GM23338 (cell line): ENCODE data around the gene TSC2. TPM values are rescaled to one million over a fixed set of nuclear protein-coding genes. Genes with fewer than 3 reads are reported as not detected.

Source experiments
- ATAC-seq: fragments of 200-7000 bp; cut with Tn5 transposase; 3 replicates; pipeline ENCODE4 v1.9.1; 2020
- DNase-seq: peaks from one replicate; pipeline ENCODE4 v3.0.0-alpha.2; 2015; ENCODE audit warnings: low spot score
- H2AFZ ChIP-seq: fragments of 200-600 bp; sonication (generic); 2 replicates; pipeline ENCODE4 v1.8.0; 2016; ENCODE audit warnings: antibody characterized with exemption, mild to moderate bottlenecking, moderate library complexity
- H3F3A ChIP-seq: fragments of 200-600 bp; sonication (generic); replicated peaks from 2 replicates; pipeline ENCODE4 v1.8.0; 2017; ENCODE audit warnings: antibody characterized with exemption, mixed run types, low read depth
- H3K27ac ChIP-seq: fragments of 200-600 bp; sonication (generic); 2 replicates; pipeline ENCODE4 v1.6.1; 2016; ENCODE audit warnings: low read depth
- H3K27me3 ChIP-seq: fragments of 200-600 bp; sonication (generic); 2 replicates; pipeline ENCODE4 v1.8.0; 2016; ENCODE audit warnings: mild to moderate bottlenecking, mixed run types, moderate library complexity; ENCODE audit not compliant: insufficient read depth
- H3K36me3 ChIP-seq: fragments of 200-600 bp; sonication (generic); 2 replicates; pipeline ENCODE4 v1.8.0; 2016; ENCODE audit warnings: mild to moderate bottlenecking; ENCODE audit not compliant: insufficient read depth
- H3K4me1 ChIP-seq: fragments of 200-600 bp; sonication (generic); 2 replicates; pipeline ENCODE4 v1.8.0; 2016; ENCODE audit warnings: mild to moderate bottlenecking, moderate library complexity; ENCODE audit not compliant: insufficient read depth
- H3K4me2 ChIP-seq: fragments of 200-600 bp; sonication (generic); 2 replicates; pipeline ENCODE4 v1.7.1; 2017; ENCODE audit warnings: mixed run types
- H3K4me3 ChIP-seq: fragments of 200-600 bp; sonication (generic); 2 replicates; pipeline ENCODE4 v1.6.1; 2016; ENCODE audit warnings: mixed run types
- H3K79me2 ChIP-seq: fragments of 200-600 bp; sonication (generic); replicated peaks from 2 replicates; pipeline ENCODE4 v1.8.0; 2017; ENCODE audit warnings: mild to moderate bottlenecking; ENCODE audit not compliant: insufficient read depth
- H3K9me2 ChIP-seq: fragments of 200-600 bp; sonication (generic); 2 replicates; pipeline ENCODE4 v1.8.0; 2017; ENCODE audit not compliant: insufficient read depth
- H4K20me1 ChIP-seq: fragments of 200-600 bp; sonication (generic); replicated peaks from 2 replicates; pipeline ENCODE4 v1.8.0; 2017; ENCODE audit warnings: mild to moderate bottlenecking; ENCODE audit not compliant: insufficient read depth
- H3K27ac Mint-ChIP-seq: 2 replicates; pipeline ENCODE4 v1.8.0; 2020; ENCODE audit warnings: inconsistent platforms, mild to moderate bottlenecking, moderate library complexity, mixed read lengths
- H3K27me3 Mint-ChIP-seq: 3 replicates; pipeline ENCODE4 v1.8.0; 2022; ENCODE audit warnings: low read depth, mild to moderate bottlenecking, moderate library complexity, mixed read lengths, inconsistent platforms; ENCODE audit not compliant: insufficient read depth, poor library complexity
- H3K36me3 Mint-ChIP-seq: 3 replicates; pipeline ENCODE4 v1.8.0; 2021; ENCODE audit warnings: low read depth, mild to moderate bottlenecking, inconsistent platforms, moderate library complexity, mixed read lengths
- H3K4me1 Mint-ChIP-seq: 3 replicates; pipeline ENCODE4 v1.8.0; 2020; ENCODE audit warnings: mild to moderate bottlenecking, inconsistent platforms, mixed read lengths
- H3K4me3 Mint-ChIP-seq: 3 replicates; pipeline ENCODE4 v1.8.0; 2021; ENCODE audit warnings: moderate library complexity, mild to moderate bottlenecking, inconsistent platforms, mixed read lengths
- H3K9me3 Mint-ChIP-seq: 3 replicates; pipeline ENCODE4 v1.8.0; 2020; ENCODE audit warnings: moderate library complexity, mild to moderate bottlenecking, inconsistent platforms, mixed read lengths
- CREB1 ChIP-seq: fragments of 250-450 bp; sonication (Bioruptor Pico); IDR thresholded peaks from 2 replicates; pipeline ENCODE4 v1.5.0; 2020; ENCODE audit warnings: low read depth, mild to moderate bottlenecking, moderate library complexity
- CTCF ChIP-seq, 2 experiments: fragments of 200-600 bp in 1 of 2; sonication (generic) in 1 of 2; conservative IDR thresholded peaks; 2 replicates each; pipeline versions ENCODE4 v1.5.1 to v1.6.1; 2016 to 2017; ENCODE audit warnings: antibody characterized with exemption in 2 of 2, low read depth in 2 of 2, mild to moderate bottlenecking in 2 of 2, moderate library complexity in 1 of 2
- ETS1 ChIP-seq: IDR thresholded peaks from 2 replicates; pipeline ENCODE4 v1.6.1; 2016; ENCODE audit warnings: antibody characterized with exemption
- EZH2 ChIP-seq: fragments of 200-600 bp; sonication (generic); IDR thresholded peaks from one replicate; pipeline ENCODE4 v1.8.0; 2017; ENCODE audit warnings: antibody characterized with exemption, mild to moderate bottlenecking, low read depth; ENCODE audit not compliant: unreplicated experiment
- EZH2phosphoT487 ChIP-seq: fragments of 200-600 bp; sonication (generic); IDR thresholded peaks from one replicate; pipeline ENCODE4 v1.8.1; 2018; ENCODE audit warnings: antibody characterized with exemption; ENCODE audit not compliant: unreplicated experiment
- JUNB ChIP-seq: IDR thresholded peaks from one replicate; pipeline ENCODE4 v1.6.1; 2016; ENCODE audit warnings: antibody characterized with exemption; ENCODE audit not compliant: unreplicated experiment
- NANOG ChIP-seq: IDR thresholded peaks from 2 replicates; pipeline ENCODE4 v1.6.1; 2016; ENCODE audit warnings: antibody characterized with exemption, borderline replicate concordance
- POLR2AphosphoS5 ChIP-seq: IDR thresholded peaks from 2 replicates; pipeline ENCODE4 v1.6.1; 2016; ENCODE audit warnings: antibody characterized with exemption, low read depth
- REST ChIP-seq: IDR thresholded peaks from one replicate; pipeline ENCODE4 v1.6.1; 2018; ENCODE audit warnings: antibody characterized with exemption; ENCODE audit not compliant: unreplicated experiment
- STAT1 ChIP-seq: IDR thresholded peaks from one replicate; pipeline ENCODE4 v1.6.1; 2016; ENCODE audit warnings: antibody characterized with exemption; ENCODE audit not compliant: unreplicated experiment
- ZNF114 ChIP-seq: fragments of 250-450 bp; sonication (Bioruptor Pico); IDR thresholded peaks from 2 replicates; pipeline ENCODE4 v1.5.0; 2020; ENCODE audit warnings: mild to moderate bottlenecking, moderate library complexity
- ZNF331 ChIP-seq: fragments of 250-450 bp; sonication (Bioruptor Pico); IDR thresholded peaks from 2 replicates; pipeline ENCODE4 v1.5.0; 2020; ENCODE audit warnings: low read depth, mild to moderate bottlenecking, moderate library complexity
- ZNF462 ChIP-seq: fragments of 250-450 bp; sonication (Bioruptor Pico); IDR thresholded peaks from 2 replicates; pipeline ENCODE4 v1.5.0; 2020; ENCODE audit warnings: mild to moderate bottlenecking, moderate library complexity
- polyA plus RNA-seq: library from polyadenylated mRNA; unstranded; fragments of >200 nt; fragmentation: Nextera tagmentation; extraction: Ambion mirVana; gene quantifications from 2 replicates; pipeline ENCODE4 v1.2.1, GENCODE V29; 2016
- total RNA-seq: library from RNA; depleted of rRNA; stranded (reverse); fragments of >200 nt; shearing (Covaris generic); gene quantifications from 2 replicates; pipeline ENCODE4 v1.2.3, GENCODE V29; 2014

TSC2 gene
- total and polyA plus RNA-seq, 2 experiments from 2014 or later, result 40.5 to 93.0 TPM

GRCh38 chr16:2001456-2002355, 46.1 kb upstream of the TSC2 start:
- no peak overlapping the region for H3K27ac Mint-ChIP-seq
- no peak for DNase-seq
- no peak for ATAC-seq
- H3K9me3 Mint-ChIP-seq, result no peaks in the 10 kb centered on the region
- Histone ChIP-seq H3F3A (peaks cover 22% of the 10 kb centered on the region; the same call in 1 of the 2 replicates), H3K4me2 (no peak overlapping the region), H2AFZ (no peak overlapping the region), H3K4me1 (peaks cover 8% of the 10 kb centered on the region; the same call in 1 of the 2 replicates), H3K4me3 (no peak overlapping the region), H3K27me3 (no peaks in the 10 kb centered on the region), H3K9me2 (no peaks in the 10 kb centered on the region), H4K20me1 (peaks cover 20% of the 10 kb centered on the region), H3K36me3 (no peaks in the 10 kb centered on the region; the same call in 1 of the 2 replicates), H3K27ac (no peak overlapping the region), H3K79me2 (peaks cover 16% of the 10 kb centered on the region)
- no peak overlapping the region for H3K4me3 Mint-ChIP-seq
- H3K4me1 Mint-ChIP-seq, result peaks cover 15% of the 10 kb centered on the region
- H3K36me3 Mint-ChIP-seq, result peaks cover 30% of the 10 kb centered on the region
- TF ChIP-seq NANOG (no peak), CTCF (conservative IDR thresholded peaks at IDR 0.05; ENCODE audit: low read depth in 2 of 2) (no peak), POLR2AphosphoS5 (no peak), STAT1 (no peak), EZH2 (no peak), JUNB (no peak), ETS1 (no peak), CREB1 (no peak), ZNF331 (CRISPR knock-in tag) (no peak), REST (no peak), EZH2phosphoT487 (no peak), ZNF114 (CRISPR knock-in tag) (no peak), ZNF462 (CRISPR knock-in tag) (no peak)
- H3K27me3 Mint-ChIP-seq, result peaks cover 4% of the 10 kb centered on the region
